HG03575 (cell line): ENCODE measurements around the gene ZNG1A.
"Not testable (repeated sequence)": the region's sequence is repeated elsewhere in the genome, so short reads cannot be mapped to it uniquely, and the experiment has no call there.

Source experiments
- ATAC-seq: cut with Tn5 transposase; IDR thresholded peaks from one replicate; pipeline ENCODE4 v1.9.1; 2021; ENCODE audit not compliant: unreplicated experiment, insufficient number of reproducible peaks, low FRiP score; ENCODE audit errors: extremely low read depth

ZNG1A gene

DNA sequence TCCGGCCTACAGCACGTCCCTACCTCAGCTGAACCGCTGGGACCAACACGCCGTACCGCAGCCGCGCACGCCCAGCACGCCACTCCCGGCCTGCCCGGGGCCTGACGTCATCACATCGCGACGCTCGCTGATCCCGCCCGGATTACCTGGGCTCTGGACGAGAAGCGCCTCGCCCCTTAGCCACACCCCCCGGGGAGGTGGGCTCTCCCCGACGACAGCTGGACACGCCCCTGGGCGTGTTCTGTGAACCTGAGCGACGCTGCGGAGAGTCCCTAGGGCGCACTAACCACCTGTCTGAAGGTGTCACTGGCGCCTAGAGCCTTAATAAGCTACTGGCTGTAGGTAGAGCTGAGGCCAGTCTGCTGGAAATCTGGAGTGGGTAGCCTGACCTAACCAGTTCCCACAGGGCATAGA, at the start of gene ZNG1A:
Gene ZNG1A (minus strand): TSS at position 87 of the 414 bp plus-strand sequence. CDS start 87 bp downstream, outside the sequence.
- ATAC-seq, result not testable (repeated sequence)

DNA sequence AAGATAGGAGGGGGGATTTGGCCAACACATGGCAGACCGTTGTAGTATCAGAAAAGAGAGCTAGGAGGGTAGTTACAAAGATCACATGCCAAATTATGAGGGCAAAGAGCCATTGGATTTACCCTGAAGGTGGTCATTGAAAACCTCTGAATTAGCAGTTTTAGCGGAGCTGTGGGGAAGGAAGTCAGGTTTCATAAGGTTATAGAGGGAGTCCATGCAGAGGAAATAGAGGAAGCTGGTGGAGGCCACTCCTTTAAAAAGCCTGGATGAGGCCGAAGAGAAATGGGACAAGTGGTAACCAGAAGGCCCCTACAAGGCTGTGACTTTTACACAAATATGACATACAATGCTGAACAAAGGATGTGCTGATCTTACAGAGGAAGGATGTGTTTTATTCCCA, 49.0 kb upstream of the ZNG1A start:
- ATAC-seq, result no peak

DNA sequence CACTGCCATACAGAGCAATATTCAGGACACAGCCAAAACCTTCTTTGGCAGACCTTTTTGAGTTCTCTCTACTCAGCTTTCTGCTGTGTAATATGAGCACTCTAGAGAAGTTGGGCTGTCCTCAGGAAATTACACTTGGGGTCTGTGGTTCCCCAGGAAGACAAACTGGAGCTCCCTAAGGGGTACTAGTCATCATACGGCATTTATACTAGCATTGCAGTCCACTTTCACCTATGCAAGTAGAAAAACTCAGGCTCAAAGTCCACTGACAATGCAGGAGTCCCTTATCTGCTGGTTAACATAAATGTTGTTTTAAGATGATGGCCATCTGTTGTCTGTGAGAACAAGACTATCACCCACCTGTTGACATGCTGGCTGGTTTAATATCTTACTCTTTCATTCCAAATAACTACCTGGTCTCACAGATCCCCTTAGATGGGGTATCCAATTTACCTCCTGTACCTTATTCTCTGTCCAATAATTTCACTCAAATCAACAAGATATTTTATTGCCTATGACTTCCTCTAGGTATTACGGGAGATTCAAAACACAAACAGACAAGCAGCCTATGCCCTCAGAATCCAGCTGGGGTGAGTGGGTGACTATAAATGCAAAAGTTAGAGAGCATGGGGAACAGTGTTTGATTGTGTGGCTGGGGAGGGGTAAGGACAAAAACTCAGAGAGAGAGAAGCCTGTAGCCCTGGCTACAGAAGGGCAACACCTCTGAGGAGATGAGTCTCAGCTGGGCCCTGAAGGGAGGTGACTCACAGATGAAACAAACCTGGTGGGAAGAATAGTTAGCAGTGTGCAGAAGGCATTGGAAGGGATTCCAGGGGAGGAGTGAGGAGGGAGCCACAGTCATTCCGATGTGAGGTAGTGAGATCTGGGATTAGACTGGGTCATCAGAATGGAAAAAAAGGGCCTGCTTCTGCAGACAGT, 46.0 kb upstream of the ZNG1A start:
- ATAC-seq, result no peak

GRCh38 chr9:224026-224425, 45.2 kb upstream of the ZNG1A start:
- no peak for ATAC-seq

- no peak for ATAC-seq
Measured at GRCh38 chr9:223152-223551, 44.3 kb upstream of the ZNG1A start.

DNA sequence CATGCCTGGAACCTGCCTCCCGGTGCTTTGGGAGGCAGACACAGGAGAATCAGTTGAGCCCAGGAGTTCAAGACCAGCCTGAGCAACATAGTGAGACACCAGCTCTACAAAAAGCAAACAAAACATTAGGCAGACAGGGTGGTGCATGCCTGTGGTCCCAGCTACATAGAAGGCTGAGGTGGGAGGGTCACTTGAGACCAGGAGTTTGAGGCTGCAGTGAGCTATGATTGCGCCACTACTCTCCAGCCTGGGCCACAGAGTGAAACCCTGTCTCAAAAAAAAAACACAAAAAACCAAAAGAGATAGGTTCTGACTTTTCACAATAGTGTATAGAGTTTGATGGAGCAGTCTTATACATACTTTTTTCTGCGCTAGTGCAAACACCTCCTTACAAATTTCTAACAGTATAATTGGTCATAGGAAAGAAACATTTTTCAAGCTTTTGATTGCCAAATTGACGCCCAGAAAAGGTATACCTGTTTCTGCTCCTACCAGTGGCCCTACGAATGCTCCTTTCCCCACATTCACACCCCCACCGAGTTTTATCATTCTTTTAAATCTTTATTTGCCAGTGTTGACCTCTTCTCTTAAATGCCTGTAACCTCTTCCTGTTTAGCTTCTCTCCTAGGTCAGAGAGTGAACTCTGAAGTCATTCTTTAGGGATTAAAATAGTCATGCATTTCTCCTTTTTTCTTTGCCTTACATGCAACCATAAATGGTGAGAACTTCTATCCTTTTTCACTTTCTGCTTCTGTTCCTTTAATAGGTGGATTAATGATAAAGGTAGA, 43.3 kb upstream of the ZNG1A start:
- no peak for ATAC-seq

DNA sequence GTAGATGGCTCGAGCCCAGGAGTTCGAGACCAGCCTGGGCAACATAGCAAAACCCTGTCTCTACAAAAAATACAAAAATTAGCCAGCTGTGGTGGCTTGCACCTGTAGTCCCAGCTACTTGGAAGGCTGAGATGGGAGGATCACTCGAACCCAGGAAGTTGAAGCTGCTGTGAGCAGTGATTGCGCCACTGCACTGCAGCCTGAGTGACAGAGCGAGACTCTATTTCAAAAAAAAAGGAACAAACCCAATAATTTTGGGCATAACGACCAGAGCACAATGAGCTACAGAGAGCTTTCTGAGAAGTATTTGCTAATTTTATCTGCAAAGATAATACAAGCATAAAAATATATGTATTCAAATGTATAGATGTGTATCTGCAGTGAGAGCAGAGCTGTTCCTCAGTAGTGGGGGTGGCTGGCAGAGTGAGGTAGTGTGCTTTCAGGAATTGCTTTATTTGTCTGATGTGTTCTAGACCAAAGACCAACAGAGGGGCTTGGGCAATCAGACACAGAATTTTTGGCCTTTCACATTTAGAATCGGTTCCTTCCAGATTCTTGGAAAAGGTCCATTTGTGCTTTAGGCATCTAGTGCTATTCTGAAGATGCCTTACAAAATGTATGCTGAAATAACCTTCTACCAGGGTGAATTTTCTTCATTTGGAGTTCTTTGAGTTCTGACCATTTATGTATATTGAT, 41.0 kb upstream of the ZNG1A start:
- ATAC-seq, result no peak

GRCh38 chr9:219036-219435, 40.2 kb upstream of the ZNG1A start:
- not testable (repeated sequence) for ATAC-seq

DNA sequence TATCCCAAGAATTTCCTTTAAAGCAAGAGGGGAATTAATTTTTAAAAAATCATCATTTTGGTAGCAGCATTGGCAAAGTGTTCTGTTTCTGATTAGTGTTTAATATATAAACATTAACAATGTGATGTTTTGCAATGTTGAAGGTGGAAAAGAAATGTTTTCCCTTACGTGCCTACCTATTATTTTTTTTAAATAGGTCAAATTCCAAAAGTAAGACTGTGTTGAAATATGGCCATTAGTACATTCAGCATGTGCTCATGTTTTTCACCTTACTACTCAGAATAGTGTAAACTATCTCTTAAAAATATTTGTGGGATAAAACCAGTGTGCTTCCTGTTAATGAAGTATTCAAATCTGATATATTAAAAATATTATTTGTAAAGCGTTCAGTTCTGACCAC, 39.1 kb upstream of the ZNG1A start:
- ATAC-seq, result no peak

DNA sequence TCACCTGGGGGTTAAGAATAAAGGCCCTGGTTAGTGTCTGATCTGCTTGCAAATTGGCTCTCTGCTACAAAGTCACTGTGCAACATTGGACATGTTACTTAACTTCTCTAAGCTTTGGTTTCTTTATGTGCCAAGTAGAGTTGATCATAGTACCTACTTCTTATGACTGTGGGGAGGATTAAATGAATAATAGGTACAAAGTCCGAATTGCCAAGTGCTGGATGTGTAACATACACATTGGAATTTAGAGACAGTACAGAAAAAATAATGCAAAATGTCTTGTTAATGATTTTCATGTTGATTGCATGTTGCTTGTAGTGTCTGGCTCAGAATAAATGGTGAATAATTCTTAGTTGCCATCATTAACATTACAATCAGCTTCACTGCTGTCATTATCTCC, 38.0 kb upstream of the ZNG1A start:
- ATAC-seq, result no peak

DNA sequence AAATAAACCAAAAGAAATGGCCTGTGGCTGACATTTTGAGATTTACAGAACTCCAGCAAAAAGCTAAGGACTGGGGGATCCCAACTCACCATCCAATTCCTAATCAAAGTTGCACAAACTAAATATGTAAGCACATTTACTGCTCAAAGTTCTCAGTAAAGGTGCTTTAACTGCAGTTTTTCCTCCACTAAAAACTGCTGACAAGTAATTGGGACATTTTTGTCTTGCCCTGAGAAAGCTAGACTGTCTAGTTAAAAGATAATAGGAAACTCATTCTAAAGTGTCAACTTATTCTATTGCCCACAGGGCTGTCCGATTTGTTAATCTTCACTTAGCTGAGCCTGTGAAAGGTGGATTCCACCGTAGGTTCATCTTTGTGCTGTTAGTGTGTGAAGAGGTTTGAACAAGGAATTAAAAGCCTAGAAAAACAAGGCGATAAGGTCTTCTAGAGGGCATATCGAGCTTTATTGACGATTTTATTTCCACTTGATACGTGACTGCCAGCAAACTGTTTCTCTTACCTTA, 36.8 kb upstream of the ZNG1A start:
- ATAC-seq, result no peak

- ATAC-seq, result no peak
Measured at GRCh38 chr9:214648-215493, 36.0 kb upstream of the ZNG1A start, which contains the start of gene DOCK8. DOCK8 (plus strand) TSS chr9:214865; CDS start chr9:214977, 112 bp downstream.

GRCh38 chr9:214351-214647, 35.4 kb upstream of the ZNG1A start:
- ATAC-seq, result no peak

DNA sequence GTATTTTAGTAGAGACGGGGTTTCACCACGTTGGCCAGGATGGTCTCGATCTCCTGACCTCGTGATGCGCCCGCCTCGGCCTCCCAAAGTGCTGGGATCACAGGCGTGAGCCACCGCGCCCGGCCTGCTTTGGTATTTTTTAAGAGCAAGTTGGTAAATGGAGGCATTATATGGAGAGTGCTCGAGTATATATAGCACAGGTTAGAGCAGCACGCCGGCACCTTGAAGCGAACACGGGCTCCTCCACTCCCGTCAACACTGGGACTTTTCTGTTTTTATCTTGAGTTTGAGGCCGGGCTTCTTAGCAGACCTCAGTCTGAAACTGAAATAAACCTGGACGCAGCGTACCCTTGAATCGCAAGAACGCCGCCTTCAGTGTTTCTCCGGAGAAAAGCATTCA, 35.0 kb upstream of the ZNG1A start:
- ATAC-seq, result not testable (repeated sequence)

DNA sequence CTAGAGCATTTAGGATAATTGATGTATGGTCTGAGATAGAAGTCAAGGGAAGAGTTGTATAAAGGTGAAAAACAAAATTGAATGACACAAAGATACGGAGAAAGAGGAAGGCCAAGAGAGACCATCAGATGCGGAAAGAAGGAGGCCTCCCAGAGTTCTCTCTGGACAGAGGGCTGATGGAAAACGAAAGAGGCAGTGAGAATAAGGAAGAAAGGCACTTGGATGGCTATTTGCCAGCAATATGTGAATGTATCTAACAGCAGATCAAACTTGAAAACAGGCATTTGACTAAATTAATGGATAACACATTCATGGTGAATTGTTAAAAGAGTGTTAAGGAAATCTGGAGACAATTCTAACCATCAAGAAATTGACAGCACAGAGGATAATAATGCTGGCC, 33.4 kb upstream of the ZNG1A start:
- ATAC-seq, result no peak

DNA sequence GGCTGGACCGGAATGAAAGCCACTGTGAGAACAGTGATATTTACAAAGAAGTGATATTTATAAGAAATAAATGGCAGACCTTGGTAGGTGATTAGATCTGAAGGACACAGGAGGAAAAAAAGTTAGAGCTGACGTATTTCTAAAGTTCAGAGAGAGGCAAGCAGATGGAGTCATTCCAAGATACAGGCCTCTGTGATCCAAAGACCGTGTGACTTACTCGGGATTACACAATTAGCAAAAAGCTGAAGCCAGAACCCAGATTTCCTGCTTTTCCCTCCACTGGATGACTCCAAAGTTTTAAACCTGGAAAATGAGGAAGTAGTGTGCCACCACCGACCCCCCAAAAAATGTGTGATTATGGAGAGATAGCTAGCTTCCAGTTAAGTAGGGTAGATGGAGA, 32.7 kb upstream of the ZNG1A start:
- no peak for ATAC-seq

DNA sequence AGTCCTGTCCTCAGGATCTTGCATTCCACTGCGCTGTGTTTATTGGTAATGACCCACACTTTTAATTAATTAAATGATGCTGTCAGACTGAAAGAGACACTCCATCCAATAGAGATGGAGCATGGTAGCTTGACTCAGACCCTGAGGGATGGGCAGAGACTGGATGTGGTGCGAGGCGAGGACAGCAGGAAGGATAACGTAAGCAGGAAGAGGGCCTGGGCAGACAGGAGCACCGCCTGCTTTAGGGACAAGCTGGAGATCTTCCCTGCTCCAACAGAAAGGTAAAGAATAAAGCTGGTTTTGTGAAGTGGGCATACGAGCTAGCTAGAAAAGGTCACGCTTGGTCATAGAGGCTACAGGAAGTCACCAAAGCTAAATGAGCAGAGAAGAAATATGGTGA, 32.2 kb upstream of the ZNG1A start:
- no peak for ATAC-seq

DNA sequence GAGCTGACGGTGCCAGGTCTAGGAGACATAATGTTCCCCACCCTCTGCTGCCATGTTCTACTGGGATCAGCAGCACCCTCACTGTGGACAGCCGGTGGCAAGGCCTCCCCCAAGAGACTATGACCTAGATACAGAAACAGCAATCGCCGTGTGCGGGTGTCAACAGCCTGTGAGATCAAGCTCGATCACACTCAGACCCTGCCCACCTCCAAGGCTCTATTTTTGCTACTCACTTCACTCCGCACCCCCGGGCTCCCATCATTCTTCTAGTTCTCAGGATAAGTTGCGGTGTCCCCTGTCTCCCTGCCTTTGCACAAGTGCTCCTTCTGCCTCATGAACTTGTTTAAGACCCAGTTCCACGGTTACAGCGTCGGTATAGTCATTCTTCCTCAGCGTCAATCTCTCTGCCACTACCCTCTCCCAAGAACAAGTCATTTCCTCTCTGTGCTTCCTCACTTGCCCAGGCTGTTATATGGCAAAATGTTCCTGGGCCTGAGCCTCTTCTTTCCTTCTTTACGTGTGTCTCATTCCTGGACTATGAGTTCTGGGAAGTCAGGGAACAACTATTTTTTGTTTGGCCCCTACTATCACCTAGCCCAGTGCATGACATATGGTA, 30.4 kb upstream of the ZNG1A start:
- no peak for ATAC-seq
